Natural killer cell treated with Interleukin-12 subunit alpha and Interleukin-12 subunit beta and Interleukin-15 and Interleukin-18, amount 100 ng/mL, for 72 hours (primary cell): ENCODE results near the gene GNA15. TPM values are rescaled to one million over a fixed set of nuclear protein-coding genes. Genes with fewer than 3 reads are reported as not detected.

Experiments used
- ATAC-seq, 2 donors: fragments of 150-1000 bp; cut with Tn5 transposase in 1 of 2; sonication (Bioruptor Pico), chemical (Tn5 transposase) in 1 of 2; 2 replicates each; pipeline ENCODE4 v1.10.0; 2021
- DNase-seq: peaks from one replicate; pipeline ENCODE4 v3.0.0; 2022; ENCODE audit warnings: low spot score
- H3K27ac Mint-ChIP-seq, 2 donors: 1 replicate in 1 of 2; 2 replicates in 1 of 2; pipeline ENCODE4 v1.8.0; 2022; ENCODE audit warnings: mixed read lengths in 2 of 2, mild to moderate bottlenecking in 1 of 2, moderate library complexity in 1 of 2
- H3K27me3 Mint-ChIP-seq, 2 donors: 1 replicate in 1 of 2; 2 replicates in 1 of 2; pipeline ENCODE4 v1.8.0; 2022; ENCODE audit warnings: mixed read lengths in 2 of 2
- H3K36me3 Mint-ChIP-seq: one replicate; pipeline ENCODE4 v1.8.0; 2022; ENCODE audit warnings: mixed read lengths
- H3K4me1 Mint-ChIP-seq, 2 donors: 1 replicate in 1 of 2; 2 replicates in 1 of 2; pipeline ENCODE4 v1.8.0; 2022; ENCODE audit warnings: low read depth in 2 of 2, mixed read lengths in 2 of 2, mild to moderate bottlenecking in 1 of 2
- H3K4me3 Mint-ChIP-seq: one replicate; pipeline ENCODE4 v1.8.0; 2022; ENCODE audit warnings: mixed read lengths
- H3K9me3 Mint-ChIP-seq: 2 replicates; pipeline ENCODE4 v1.8.0; 2022; ENCODE audit warnings: mixed read lengths
- total RNA-seq, 2 donors: library from RNA; stranded (reverse); gene quantifications; one replicate each; pipeline ENCODE4 v1.2.3, GENCODE V29; 2022

Gene GNA15
- total RNA-seq, 2 donors from 2014 or later = 22.2 to 33.3 TPM

DNA sequence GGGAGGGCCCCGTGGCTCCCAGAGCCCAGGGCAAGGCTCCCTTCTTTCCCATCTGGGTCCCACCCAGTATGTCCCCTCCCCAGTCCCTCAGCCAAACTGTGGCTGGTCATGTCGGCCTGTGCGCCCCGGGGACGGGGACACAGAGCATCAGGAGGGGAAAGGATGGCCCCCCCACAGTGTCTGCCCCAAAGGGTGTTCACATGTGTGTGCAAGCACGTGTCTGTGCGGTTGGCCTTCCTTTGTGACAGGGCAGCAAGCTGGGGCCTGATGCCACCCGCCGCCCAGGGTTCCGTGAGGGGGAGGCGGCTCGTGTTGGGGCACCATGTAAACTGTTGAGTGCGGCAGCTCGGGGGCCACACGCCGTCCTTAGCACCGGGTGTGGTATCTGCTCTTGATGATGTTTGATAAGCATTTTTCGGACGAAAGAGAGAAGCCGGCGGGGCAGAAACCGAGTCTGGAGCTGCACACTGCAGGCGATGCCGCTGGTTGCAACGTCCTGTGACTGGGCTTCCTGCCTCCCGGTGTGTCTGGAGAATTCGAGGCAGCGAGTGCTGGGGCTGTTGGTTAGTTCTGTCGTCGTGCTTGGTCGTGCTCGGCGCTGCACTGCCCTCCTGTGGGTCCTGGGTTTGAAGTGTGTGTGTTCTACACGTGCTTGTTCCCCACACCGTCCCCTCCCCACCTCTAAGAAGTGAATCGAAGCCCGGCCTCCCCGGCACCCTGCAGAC is 23.3 kb upstream of the GNA15 start:
- DNase-seq (no peak), ATAC-seq (no peak)
- Mint-ChIP-seq H3K27me3 (peaks cover 0 to 3% of the 10 kb centered on the region in 2 donors), H3K4me1 (peaks cover 4% of the 10 kb centered on the region in 2 donors), H3K27ac (no peak overlapping the region), H3K4me3 (no peak overlapping the region), H3K9me3 (no peaks in the 10 kb centered on the region), H3K36me3 (no peaks in the 10 kb centered on the region)

DNA sequence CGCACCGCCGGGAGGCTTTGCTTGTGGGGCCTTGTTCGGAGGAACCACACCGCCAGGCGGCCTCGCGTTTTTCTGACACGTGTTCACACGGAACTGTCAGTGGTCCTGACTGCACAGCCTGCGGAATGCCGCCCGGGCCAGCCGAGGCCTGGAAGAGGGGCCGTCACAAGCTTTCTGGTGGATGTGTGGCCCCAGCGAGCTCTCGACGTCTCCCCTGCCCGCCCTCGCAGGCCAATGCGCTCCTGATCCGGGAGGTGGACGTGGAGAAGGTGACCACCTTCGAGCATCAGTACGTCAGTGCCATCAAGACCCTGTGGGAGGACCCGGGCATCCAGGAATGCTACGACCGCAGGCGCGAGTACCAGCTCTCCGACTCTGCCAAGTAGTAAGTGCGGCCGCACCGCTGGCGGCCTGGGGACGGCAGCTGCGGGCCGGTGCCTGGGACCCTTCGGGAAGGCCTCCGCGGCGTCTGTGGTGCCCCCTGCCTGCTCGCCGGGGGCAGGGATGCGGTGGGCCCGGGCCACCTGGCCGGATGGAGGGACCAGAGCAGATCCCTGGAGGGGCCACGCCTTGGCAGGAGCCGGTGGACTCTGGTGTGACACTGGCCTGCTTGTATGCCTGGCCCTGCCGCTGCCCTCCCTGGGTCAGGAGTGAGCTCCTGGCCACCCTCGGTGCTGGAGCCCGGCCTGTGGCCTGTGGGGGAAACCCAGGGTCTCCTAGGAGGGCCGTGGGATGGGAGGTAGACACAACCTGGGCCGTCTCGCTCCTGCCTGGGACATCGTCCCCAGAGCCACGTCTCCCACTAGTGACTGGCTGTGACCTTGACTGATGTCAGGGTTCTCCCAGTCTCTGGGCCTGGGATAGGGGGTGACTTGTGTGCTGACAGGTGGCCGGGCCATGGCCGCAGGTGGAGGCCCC is 22.5 kb upstream of the GNA15 start:
- DNase-seq (no peak), ATAC-seq (no peak)
- no peak overlapping the region for H3K4me3 Mint-ChIP-seq
- no peak overlapping the region for H3K27ac Mint-ChIP-seq
- peaks cover 4% of the 10 kb centered on the region in 2 donors for H3K4me1 Mint-ChIP-seq
- peaks cover 0 to 3% of the 10 kb centered on the region in 2 donors for H3K27me3 Mint-ChIP-seq
- H3K9me3 Mint-ChIP-seq = no peaks in the 10 kb centered on the region
- H3K36me3 Mint-ChIP-seq = no peaks in the 10 kb centered on the region

GRCh38 chr19:3114018-3114726 is 21.7 kb upstream of the GNA15 start:
- Mint-ChIP-seq H3K9me3 (no peaks in the 10 kb centered on the region), H3K4me3 (no peak overlapping the region), H3K4me1 (no peaks in the 10 kb centered on the region), H3K27me3 (no peaks in the 10 kb centered on the region), H3K27ac (no peak overlapping the region), H3K36me3 (no peaks in the 10 kb centered on the region)
- ATAC-seq (no peak), DNase-seq (no peak)

DNA sequence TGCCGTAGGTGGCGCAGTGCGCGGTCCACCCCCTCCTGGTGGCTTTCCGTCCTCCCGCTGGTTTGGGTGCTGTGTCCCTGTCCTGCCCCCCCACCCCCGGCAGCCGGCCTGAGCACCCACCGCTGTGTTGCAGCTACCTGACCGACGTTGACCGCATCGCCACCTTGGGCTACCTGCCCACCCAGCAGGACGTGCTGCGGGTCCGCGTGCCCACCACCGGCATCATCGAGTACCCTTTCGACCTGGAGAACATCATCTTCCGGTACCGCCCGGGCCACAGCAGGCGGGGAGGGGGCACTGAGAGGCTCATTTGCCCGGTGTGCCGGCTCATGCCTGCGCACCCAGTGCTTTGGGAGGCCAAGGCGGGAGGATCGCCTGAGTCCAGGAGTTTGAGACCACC is 21.0 kb upstream of the GNA15 start:
- Mint-ChIP-seq H3K27ac (no peak overlapping the region), H3K9me3 (no peaks in the 10 kb centered on the region), H3K36me3 (no peaks in the 10 kb centered on the region), H3K4me3 (no peak overlapping the region), H3K27me3 (no peaks in the 10 kb centered on the region), H3K4me1 (no peaks in the 10 kb centered on the region)
- no peak for DNase-seq
- no peak for ATAC-seq

DNA sequence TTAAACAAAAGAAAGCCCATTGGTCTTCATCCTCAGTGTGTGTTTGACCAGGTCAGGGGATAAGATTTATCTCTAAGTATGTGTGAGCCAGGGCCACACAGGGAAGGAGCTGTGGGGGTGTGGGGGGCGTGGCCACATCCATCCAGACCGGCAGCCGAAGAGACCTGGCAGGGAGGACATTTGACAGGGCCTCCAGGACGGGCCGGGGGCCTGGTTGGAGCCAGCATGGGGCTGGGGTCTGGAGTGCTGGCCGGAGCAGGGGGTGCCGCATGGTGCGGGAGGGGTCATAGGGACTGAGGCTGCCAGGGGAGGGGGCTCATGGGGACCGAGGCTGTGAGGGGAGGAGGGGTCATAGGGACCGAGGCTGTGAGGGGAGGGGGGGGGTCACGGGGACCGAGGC is 20.4 kb upstream of the GNA15 start:
- Mint-ChIP-seq H3K9me3 (no peaks in the 10 kb centered on the region), H3K4me1 (no peaks in the 10 kb centered on the region), H3K36me3 (no peaks in the 10 kb centered on the region), H3K27me3 (no peaks in the 10 kb centered on the region), H3K27ac (no peak overlapping the region), H3K4me3 (no peak overlapping the region)
- DNase-seq (no peak), ATAC-seq (no peak)

- no peak for DNase-seq
- Mint-ChIP-seq H3K4me1 (no peaks in the 10 kb centered on the region), H3K9me3 (no peaks in the 10 kb centered on the region), H3K27ac (no peak overlapping the region), H3K4me3 (no peak overlapping the region), H3K27me3 (no peaks in the 10 kb centered on the region), H3K36me3 (no peaks in the 10 kb centered on the region)
- ATAC-seq = no peak
Measured at GRCh38 chr19:3115916-3116602, 19.8 kb upstream of the GNA15 start.

- Mint-ChIP-seq H3K4me3 (no peak overlapping the region), H3K9me3 (no peaks in the 10 kb centered on the region), H3K36me3 (no peaks in the 10 kb centered on the region), H3K27me3 (no peaks in the 10 kb centered on the region), H3K27ac (no peak overlapping the region), H3K4me1 (no peaks in the 10 kb centered on the region)
- DNase-seq (no peak), ATAC-seq (no peak)
Measured at GRCh38 chr19:3116621-3117020, 19.2 kb upstream of the GNA15 start.

DNA sequence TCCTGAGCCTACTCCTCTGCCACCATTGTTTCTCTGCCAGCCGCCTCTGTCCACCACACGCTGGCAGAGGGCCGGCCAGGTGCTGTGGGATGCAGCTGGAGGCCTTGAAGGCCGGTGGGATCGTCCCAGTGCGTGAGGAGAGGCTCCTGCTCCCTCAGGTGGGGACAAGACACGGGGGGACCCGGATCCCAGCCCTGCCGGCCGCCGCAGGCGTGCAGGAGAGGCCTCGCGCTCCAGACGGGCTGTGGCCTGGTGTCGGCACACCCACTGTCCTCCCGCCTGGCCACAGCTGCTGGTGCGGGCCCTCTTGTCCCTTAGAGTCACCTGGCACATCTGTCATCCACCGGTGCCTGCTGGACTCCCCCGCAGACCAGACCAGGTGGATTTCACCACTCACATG is 18.1 kb upstream of the GNA15 start:
- H3K9me3 Mint-ChIP-seq = no peaks in the 10 kb centered on the region
- no peaks in the 10 kb centered on the region for H3K36me3 Mint-ChIP-seq
- DNase-seq (no peak), ATAC-seq (no peak)
- H3K27ac Mint-ChIP-seq = no peak overlapping the region
- H3K4me3 Mint-ChIP-seq = no peak overlapping the region
- H3K4me1 Mint-ChIP-seq = no peaks in the 10 kb centered on the region
- H3K27me3 Mint-ChIP-seq = no peaks in the 10 kb centered on the region

DNA sequence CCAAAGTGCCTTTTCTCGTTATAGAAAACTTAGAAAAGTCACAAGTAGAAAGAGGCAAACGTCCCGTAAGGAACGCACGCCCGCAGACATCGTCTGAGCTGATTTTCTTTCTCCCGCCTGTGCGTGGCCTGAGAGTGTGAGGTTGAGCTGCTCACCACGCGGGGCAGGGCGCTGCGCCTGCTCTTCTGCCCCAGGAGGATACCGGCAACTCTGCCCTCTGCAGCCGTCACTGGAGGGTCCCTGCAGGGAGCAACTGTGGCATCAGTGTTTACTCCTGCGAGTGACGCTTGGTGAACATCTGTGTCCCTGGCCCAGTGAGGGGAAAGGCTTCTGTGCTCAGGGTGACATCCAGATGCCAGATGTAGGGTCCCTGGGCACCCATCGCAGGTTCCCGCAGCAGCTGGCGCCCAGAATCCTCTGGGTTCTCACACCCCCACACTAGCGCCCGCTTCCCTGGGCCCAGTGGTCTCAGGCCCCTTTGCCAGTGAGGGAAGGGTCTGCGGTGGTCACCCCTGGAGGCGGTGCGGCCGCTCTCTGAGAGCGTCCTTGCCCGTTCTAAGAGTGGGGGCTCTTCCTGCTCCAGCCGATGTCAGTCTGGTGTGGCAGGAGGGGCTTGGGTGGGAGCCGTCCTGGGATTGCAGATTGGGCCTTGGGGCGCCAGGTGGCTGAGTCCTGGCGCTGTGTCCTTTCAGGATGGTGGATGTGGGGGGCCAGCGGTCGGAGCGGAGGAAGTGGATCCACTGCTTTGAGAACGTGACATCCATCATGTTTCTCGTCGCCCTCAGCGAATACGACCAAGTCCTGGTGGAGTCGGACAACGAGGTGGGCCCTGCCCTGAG is 17.4 kb upstream of the GNA15 start:
- Mint-ChIP-seq H3K9me3 (no peaks in the 10 kb centered on the region), H3K36me3 (no peaks in the 10 kb centered on the region), H3K27me3 (no peaks in the 10 kb centered on the region), H3K4me3 (no peak overlapping the region), H3K27ac (no peak overlapping the region), H3K4me1 (no peaks in the 10 kb centered on the region)
- ATAC-seq (no peak), DNase-seq (no peak)

DNA sequence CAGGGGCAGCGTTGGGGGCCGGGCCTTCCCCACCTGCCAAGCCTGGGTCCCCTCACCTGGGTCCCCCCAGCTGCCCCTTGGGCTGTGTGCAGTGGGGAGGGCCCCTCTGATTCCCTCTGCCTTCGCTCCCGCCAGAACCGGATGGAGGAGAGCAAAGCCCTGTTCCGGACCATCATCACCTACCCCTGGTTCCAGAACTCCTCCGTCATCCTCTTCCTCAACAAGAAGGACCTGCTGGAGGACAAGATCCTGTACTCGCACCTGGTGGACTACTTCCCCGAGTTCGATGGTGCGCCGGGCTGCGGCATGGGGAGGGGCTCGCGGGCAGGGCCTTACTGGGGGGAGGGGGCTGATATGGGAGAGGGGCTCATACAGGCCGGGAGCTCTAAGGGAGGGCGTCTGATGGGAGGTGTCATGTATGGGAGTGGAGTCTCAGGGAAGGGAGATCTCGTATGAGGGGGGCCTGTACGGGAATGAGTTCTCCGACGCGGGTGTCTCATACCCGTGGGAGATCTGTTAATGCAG is 16.7 kb upstream of the GNA15 start:
- no peaks in the 10 kb centered on the region for H3K9me3 Mint-ChIP-seq
- H3K4me1 Mint-ChIP-seq = no peaks in the 10 kb centered on the region
- H3K36me3 Mint-ChIP-seq = no peaks in the 10 kb centered on the region
- H3K27me3 Mint-ChIP-seq = no peaks in the 10 kb centered on the region
- no peak for ATAC-seq
- no peak for DNase-seq
- no peak overlapping the region for H3K4me3 Mint-ChIP-seq
- no peak overlapping the region for H3K27ac Mint-ChIP-seq

GRCh38 chr19:3119693-3120380 is 16.0 kb upstream of the GNA15 start:
- H3K27ac Mint-ChIP-seq = no peak overlapping the region
- no peak for DNase-seq
- no peaks in the 10 kb centered on the region for H3K27me3 Mint-ChIP-seq
- H3K4me1 Mint-ChIP-seq = peaks cover 5 to 6% of the 10 kb centered on the region in 2 donors
- H3K36me3 Mint-ChIP-seq = no peaks in the 10 kb centered on the region
- no peak for ATAC-seq
- no peak overlapping the region for H3K4me3 Mint-ChIP-seq
- H3K9me3 Mint-ChIP-seq = no peaks in the 10 kb centered on the region

DNA sequence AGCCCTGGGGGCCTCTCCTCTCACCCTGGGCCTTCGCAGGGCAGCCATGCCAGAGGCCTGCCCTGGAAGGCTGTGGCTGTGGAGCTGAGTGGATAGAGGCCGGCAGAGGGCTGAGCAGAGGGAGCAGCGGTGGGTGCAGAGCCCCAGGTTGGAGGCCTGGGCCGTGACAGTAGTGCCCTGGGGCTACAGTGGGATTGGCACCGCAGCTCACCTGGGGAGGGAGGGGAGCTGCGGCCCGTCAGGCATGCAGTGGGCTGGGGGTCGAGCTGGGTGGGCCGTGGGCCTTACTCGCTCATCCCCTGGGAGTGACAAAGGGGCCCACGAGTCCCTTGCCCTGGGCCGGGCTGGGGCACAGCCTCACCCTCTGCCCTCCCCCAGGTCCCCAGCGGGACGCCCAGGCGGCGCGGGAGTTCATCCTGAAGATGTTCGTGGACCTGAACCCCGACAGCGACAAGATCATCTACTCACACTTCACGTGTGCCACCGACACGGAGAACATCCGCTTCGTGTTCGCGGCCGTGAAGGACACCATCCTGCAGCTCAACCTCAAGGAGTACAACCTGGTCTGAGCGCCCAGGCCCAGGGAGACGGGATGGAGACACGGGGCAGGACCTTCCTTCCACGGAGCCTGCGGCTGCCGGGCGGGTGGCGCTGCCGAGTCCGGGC is 15.1 kb upstream of the GNA15 start:
- H3K27ac Mint-ChIP-seq = no peak overlapping the region
- no peaks in the 10 kb centered on the region for H3K9me3 Mint-ChIP-seq

More for the DNA sequence above, 15.1 kb upstream of the GNA15 start:
- no peak overlapping the region for H3K4me3 Mint-ChIP-seq
- H3K4me1 Mint-ChIP-seq = peaks cover 11 to 12% of the 10 kb centered on the region in 2 donors
- ATAC-seq = no peak
- H3K27me3 Mint-ChIP-seq = no peaks in the 10 kb centered on the region
- DNase-seq = no peak
- H3K36me3 Mint-ChIP-seq = no peaks in the 10 kb centered on the region
